ACC112 (cell line): ENCODE data around the gene MAGEA11.
"Not testable (repeated sequence)": the region's sequence is repeated elsewhere in the genome, so short reads cannot be mapped to it uniquely, and the experiment has no call there.

Source experiments
- H2AFZ ChIP-seq: fragments of 200-600 bp; sonication (generic); one replicate; pipeline ENCODE4 v1.6.0; 2017; ENCODE audit warnings: antibody characterized with exemption, low read length; ENCODE audit not compliant: unreplicated experiment
- H3K27ac ChIP-seq: fragments of 200-600 bp; sonication (generic); 2 replicates; pipeline ENCODE4 v1.5.1; 2014; ENCODE audit warnings: low read depth, mild to moderate bottlenecking, antibody characterized with exemption, low read length, moderate library complexity
- H3K27me3 ChIP-seq: fragments of 200-600 bp; sonication (generic); 2 replicates; pipeline ENCODE4 v1.6.1; 2014; ENCODE audit warnings: mild to moderate bottlenecking, antibody characterized with exemption, low read length, moderate library complexity, mixed read lengths; ENCODE audit not compliant: insufficient read depth
- H3K36me3 ChIP-seq: fragments of 200-600 bp; sonication (generic); 2 replicates; pipeline ENCODE4 v1.6.1; 2016; ENCODE audit warnings: mild to moderate bottlenecking, antibody characterized with exemption, low read length, moderate library complexity, mixed read lengths; ENCODE audit not compliant: insufficient read depth
- H3K4me1 ChIP-seq: fragments of 200-600 bp; sonication (generic); one replicate; pipeline ENCODE4 v1.6.1; 2016; ENCODE audit warnings: low read length, mixed read lengths; ENCODE audit not compliant: insufficient read depth, unreplicated experiment, control insufficient read depth
- H3K4me3 ChIP-seq: fragments of 200-600 bp; sonication (generic); 2 replicates; pipeline ENCODE4 v1.5.1; 2014; ENCODE audit warnings: mild to moderate bottlenecking, low read depth, low read length
- H3K79me2 ChIP-seq: fragments of 200-600 bp; sonication (generic); one replicate; pipeline ENCODE4 v1.6.0; 2016; ENCODE audit warnings: low read length; ENCODE audit not compliant: control insufficient read depth, unreplicated experiment, insufficient read depth

MAGEA11 gene

GRCh38 chrX:149759824-149760223 is 48.0 kb downstream of the MAGEA11 start:
- H3K27ac ChIP-seq: no peak overlapping the region
- no peak overlapping the region for H2AFZ ChIP-seq
- H3K4me1 ChIP-seq: no peaks in the 10 kb centered on the region
- H3K79me2 ChIP-seq: no peaks in the 10 kb centered on the region
- H3K27me3 ChIP-seq: peaks cover under 1% of the 10 kb centered on the region; the same call in 1 of the 2 replicates
- H3K36me3 ChIP-seq: no peaks in the 10 kb centered on the region
- H3K4me3 ChIP-seq: no peak overlapping the region

- no peak overlapping the region for H2AFZ ChIP-seq
- H3K27ac ChIP-seq: no peak overlapping the region
- H3K27me3 ChIP-seq: no peaks in the 10 kb centered on the region
- no peaks in the 10 kb centered on the region for H3K79me2 ChIP-seq
- no peak overlapping the region for H3K4me3 ChIP-seq
- H3K36me3 ChIP-seq: no peaks in the 10 kb centered on the region
- no peaks in the 10 kb centered on the region for H3K4me1 ChIP-seq
Observed at GRCh38 chrX:149760965-149761364, 49.1 kb downstream of the MAGEA11 start.

- not testable (repeated sequence) for H3K79me2 ChIP-seq, H3K4me3 ChIP-seq, H2AFZ ChIP-seq, H3K36me3 ChIP-seq, H3K27me3 ChIP-seq, H3K27ac ChIP-seq, H3K4me1 ChIP-seq
Observed at GRCh38 chrX:149761858-149762674, 50.2 kb downstream of the MAGEA11 start.

- Histone ChIP-seq H3K27me3 (no peaks in the 10 kb centered on the region), H3K27ac (no peak overlapping the region), H3K4me3 (no peak overlapping the region), H3K4me1 (no peaks in the 10 kb centered on the region), H3K79me2 (no peaks in the 10 kb centered on the region), H3K36me3 (no peaks in the 10 kb centered on the region), H2AFZ (no peak overlapping the region)
Observed at GRCh38 chrX:149762696-149763614, 51.1 kb downstream of the MAGEA11 start.
